ENCODE results near the gene UBQLN2.

UBQLN2 gene

DNA sequence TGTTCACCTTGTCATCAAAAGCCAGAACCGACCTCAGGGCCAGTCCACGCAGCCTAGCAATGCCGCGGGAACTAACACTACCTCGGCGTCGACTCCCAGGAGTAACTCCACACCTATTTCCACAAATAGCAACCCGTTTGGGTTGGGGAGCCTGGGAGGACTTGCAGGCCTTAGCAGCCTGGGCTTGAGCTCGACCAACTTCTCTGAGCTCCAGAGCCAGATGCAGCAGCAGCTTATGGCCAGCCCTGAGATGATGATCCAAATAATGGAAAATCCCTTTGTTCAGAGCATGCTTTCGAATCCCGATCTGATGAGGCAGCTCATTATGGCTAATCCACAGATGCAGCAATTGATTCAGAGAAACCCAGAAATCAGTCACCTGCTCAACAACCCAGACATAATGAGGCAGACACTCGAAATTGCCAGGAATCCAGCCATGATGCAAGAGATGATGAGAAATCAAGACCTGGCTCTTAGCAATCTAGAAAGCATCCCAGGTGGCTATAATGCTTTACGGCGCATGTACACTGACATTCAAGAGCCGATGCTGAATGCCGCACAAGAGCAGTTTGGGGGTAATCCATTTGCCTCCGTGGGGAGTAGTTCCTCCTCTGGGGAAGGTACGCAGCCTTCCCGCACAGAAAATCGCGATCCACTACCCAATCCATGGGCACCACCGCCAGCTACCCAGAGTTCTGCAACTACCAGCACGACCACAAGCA, 898 bp downstream of the UBQLN2 start:
- no peak for DNase-seq (ENCODE audit: extremely low read depth, low read depth)
- TF ChIP-seq, protein P1, sequence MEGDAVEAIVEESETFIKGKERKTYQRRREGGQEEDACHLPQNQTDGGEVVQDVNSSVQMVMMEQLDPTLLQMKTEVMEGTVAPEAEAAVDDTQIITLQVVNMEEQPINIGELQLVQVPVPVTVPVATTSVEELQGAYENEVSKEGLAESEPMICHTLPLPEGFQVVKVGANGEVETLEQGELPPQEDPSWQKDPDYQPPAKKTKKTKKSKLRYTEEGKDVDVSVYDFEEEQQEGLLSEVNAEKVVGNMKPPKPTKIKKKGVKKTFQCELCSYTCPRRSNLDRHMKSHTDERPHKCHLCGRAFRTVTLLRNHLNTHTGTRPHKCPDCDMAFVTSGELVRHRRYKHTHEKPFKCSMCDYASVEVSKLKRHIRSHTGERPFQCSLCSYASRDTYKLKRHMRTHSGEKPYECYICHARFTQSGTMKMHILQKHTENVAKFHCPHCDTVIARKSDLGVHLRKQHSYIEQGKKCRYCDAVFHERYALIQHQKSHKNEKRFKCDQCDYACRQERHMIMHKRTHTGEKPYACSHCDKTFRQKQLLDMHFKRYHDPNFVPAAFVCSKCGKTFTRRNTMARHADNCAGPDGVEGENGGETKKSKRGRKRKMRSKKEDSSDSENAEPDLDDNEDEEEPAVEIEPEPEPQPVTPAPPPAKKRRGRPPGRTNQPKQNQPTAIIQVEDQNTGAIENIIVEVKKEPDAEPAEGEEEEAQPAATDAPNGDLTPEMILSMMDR (IDR thresholded peaks at IDR 0.05; ENCODE audit: low read depth, low read length, missing control alignments), result no peak
- H3K4me3 ChIP-seq (replicated peaks; ENCODE audit: low read depth, low read length), result peak overlapping the region; percentile 73

DNA sequence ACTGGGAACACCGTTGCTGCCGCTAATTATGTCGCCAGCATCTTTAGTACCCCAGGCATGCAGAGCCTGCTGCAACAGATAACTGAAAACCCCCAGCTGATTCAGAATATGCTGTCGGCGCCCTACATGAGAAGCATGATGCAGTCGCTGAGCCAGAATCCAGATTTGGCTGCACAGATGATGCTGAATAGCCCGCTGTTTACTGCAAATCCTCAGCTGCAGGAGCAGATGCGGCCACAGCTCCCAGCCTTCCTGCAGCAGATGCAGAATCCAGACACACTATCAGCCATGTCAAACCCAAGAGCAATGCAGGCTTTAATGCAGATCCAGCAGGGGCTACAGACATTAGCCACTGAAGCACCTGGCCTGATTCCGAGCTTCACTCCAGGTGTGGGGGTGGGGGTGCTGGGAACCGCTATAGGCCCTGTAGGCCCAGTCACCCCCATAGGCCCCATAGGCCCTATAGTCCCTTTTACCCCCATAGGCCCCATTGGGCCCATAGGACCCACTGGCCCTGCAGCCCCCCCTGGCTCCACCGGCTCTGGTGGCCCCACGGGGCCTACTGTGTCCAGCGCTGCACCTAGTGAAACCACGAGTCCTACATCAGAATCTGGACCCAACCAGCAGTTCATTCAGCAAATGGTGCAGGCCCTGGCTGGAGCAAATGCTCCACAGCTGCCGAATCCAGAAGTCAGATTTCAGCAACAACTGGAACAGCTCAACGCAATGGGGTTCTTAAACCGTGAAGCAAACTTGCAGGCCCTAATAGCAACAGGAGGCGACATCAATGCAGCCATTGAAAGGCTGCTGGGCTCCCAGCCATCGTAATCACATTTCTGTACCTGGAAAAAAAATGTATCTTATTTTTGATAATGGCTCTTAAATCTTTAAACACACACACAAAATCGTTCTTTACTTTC, 1.8 kb downstream of the UBQLN2 start:
- TF ChIP-seq, protein P1 (IDR thresholded peaks at IDR 0.05; ENCODE audit: low read depth, low read length, missing control alignments), result no peak
- no peak for DNase-seq (ENCODE audit: extremely low read depth, low read depth)
- peak overlapping the region; percentile 73 for H3K4me3 ChIP-seq (replicated peaks; ENCODE audit: low read depth, low read length)

DNA sequence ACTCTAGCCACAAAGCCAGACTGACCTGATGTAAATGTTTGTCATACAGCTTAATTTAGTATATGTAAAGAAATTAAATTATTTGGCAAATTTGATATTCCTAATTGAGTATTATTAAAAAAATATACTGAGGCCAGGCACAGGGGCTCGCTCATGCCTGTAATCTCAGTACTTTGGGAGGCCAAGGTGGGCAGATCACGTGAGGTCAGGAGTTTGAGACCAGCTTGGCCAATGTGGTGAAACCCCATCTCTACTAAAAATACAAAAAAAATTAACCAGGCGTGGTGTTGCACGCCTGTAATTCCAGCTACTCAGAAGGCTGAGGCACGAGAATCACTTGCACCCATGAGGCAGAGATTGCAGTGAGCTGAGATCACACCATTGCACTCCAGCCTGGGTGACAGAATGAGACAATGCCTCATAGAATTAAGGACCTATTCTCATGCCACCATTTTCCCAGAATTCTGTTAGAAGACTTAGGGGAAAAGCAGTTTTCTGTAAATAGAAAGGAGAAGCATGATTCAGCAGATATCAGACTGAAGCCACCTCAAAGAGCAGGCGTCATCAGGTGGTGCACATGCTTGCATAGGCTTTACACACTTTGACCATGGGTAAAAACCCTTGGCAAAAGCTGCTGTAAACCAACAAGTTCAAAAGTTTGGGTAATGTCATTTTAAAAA, 6.1 kb downstream of the UBQLN2 start:
- no peak for DNase-seq (ENCODE audit: extremely low read depth, low read depth)
- H3K4me3 ChIP-seq (replicated peaks; ENCODE audit: low read depth, low read length), result no peak overlapping the region
- TF ChIP-seq, protein P1 (IDR thresholded peaks at IDR 0.05; ENCODE audit: low read depth, low read length, missing control alignments), result no peak

DNA sequence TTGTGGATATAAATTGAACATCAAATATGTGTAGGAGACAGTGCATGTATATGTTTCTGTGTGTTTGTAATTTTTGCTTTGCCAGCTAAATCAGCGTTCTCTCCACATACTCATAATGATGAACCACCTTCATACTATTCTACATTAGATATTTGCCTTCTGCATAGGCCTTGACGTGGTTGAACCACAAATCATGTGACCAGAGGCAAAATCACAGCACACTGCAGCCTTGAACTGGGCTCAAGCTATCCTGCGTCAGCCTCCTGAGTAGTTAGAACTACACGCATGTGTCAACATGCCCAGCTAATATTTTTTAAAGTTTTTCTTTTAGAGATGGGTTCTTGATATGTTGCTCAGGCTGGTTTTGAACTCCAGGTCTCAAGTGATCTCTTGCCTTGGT, 9.5 kb downstream of the UBQLN2 start:
- DNase-seq (ENCODE audit: extremely low read depth, low read depth), result no peak
- no peak overlapping the region for H3K4me3 ChIP-seq (replicated peaks; ENCODE audit: low read depth, low read length)
- TF ChIP-seq, protein P1 (IDR thresholded peaks at IDR 0.05; ENCODE audit: low read depth, low read length, missing control alignments), result no peak

DNA sequence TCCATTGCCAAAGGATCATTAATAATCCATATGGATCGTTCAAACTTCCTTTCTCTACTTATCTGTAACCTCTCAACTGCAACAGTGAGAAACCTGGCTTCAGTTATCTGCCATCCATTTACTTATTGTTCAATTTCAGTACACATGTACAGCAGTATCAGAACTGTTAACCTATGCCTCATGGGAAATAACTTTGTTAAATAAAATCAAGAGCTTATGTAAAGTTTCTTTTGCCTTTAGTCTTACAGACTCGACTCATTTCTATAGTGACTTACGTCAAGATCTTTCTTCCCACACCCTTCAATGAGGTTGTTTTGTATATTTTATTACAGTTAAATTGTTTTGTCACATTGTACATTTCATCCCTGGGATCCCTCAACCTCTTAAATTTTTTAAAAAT, 11.4 kb downstream of the UBQLN2 start:
- DNase-seq (ENCODE audit: extremely low read depth, low read depth), result no peak
- H3K4me3 ChIP-seq (replicated peaks; ENCODE audit: low read depth, low read length), result no peak overlapping the region
- TF ChIP-seq, protein P1 (IDR thresholded peaks at IDR 0.05; ENCODE audit: low read depth, low read length, missing control alignments), result no peak

DNA sequence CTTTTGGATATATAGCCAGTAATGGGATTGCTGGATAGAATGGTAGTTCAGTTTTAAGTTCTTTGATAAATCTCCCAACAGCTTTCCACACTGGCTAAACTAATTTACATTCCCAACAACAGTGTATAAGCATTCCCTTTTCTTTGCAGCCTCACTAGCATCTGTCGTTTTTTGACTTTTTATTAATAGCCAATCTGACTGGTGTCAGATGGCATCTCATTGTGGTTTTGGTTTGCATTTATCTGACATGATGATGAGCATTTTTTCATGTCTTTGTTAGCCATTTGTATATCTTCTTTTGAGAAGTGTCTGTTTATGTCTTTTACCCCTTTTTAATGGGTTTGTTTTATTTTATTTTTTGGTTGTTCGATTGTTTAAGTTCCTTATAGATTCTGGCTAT, 13.3 kb downstream of the UBQLN2 start:
- no peak overlapping the region for H3K4me3 ChIP-seq (replicated peaks; ENCODE audit: low read depth, low read length)
- TF ChIP-seq, protein P1 (IDR thresholded peaks at IDR 0.05; ENCODE audit: low read depth, low read length, missing control alignments), result no peak
- DNase-seq (ENCODE audit: extremely low read depth, low read depth), result no peak

All from HFF-Myc (cell line).